ENCODE data around the gene PKNOX2. TPM values are rescaled to one million over a fixed set of nuclear protein-coding genes. Genes with fewer than 3 reads are reported as not detected.

PKNOX2 gene, protein sequence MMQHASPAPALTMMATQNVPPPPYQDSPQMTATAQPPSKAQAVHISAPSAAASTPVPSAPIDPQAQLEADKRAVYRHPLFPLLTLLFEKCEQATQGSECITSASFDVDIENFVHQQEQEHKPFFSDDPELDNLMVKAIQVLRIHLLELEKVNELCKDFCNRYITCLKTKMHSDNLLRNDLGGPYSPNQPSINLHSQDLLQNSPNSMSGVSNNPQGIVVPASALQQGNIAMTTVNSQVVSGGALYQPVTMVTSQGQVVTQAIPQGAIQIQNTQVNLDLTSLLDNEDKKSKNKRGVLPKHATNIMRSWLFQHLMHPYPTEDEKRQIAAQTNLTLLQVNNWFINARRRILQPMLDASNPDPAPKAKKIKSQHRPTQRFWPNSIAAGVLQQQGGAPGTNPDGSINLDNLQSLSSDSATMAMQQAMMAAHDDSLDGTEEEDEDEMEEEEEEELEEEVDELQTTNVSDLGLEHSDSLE
- 31.8 TPM for total RNA-seq (ENCODE audit: insufficient read depth, low replicate concordance)

DNA sequence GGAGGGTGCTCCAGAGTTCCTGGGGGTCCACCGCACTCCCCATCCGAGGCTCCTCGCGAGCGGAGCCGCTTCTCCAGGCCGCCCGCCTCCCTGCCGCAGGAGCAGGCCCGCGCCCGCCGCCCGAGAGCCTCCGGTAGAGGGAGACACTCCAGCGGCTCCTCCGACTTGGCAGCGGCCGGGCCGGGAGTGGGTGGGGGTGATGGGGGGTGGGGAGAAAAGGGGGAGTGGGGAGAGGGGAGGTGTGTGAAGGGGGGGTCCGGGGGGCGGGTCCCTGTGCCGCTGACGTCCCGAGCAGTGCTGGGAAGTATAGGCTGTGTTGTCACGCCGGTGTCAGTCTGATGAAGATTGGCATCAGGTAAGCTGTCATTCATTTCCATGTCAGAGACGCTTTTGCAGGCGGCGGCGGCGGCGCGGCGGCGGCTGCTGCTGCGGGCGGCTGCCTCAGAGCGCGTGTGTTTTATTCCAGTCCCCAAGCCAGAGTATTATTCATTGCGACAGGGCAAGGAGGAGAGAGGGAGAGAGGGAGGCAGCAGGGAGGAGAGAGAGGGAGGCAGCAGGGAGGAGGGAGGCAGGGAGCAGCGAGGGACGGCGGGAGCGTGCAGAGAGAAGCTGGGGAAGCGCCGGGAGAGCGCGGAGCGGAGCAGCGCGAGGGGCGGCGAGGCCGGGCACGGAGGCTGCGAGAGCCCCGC, at the start of gene PKNOX2:
Gene PKNOX2 (plus strand): TSS at position 330 of the 689 bp plus-strand sequence. CDS start 186,555 bp downstream, outside the sequence.
- peak; percentile 86 for DNase-seq (ENCODE audit: low spot score)

GRCh38 chr11:125117429-125117828, 47.1 kb upstream of the PKNOX2 start:
- no peak for DNase-seq (ENCODE audit: low spot score)

DNA sequence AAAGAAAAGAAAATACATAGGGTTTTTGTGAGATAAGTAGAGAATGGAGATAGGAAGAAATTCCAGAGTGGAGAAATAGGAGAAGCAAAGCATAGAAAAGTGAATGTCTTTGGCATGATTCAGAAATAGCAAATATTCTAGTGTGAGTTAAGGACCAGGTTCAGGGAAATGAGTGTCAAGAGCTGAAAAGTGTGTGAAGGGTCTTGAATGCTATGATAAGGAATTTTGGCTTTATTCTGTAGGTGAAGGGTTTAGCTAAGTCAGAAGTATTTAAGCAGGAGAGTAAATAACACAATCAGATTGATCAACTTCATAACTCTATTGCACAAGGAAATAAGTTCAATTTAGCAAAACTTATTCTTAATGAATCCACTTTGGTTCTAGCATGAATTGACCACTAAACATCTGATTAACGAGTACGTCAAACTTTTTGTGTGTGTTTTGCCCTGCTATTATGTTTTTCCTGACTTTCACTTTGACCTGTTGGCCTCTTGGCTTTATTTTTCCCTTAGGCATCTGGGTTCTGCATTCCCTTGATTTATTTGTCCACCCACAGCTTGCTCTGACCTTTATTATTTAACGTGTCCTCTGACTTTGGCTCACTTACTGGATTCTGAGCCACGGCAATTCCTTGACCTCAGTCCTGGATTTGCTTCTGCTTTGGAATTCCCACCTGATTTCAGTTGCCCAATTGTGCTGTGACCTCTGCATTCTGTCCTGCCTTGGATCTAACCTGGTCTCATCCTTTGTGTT, 41.2 kb upstream of the PKNOX2 start:
- DNase-seq (ENCODE audit: low spot score): no peak

- DNase-seq (ENCODE audit: low spot score): peak; percentile 66
Observed at GRCh38 chr11:125123947-125124617, 40.5 kb upstream of the PKNOX2 start.

DNA sequence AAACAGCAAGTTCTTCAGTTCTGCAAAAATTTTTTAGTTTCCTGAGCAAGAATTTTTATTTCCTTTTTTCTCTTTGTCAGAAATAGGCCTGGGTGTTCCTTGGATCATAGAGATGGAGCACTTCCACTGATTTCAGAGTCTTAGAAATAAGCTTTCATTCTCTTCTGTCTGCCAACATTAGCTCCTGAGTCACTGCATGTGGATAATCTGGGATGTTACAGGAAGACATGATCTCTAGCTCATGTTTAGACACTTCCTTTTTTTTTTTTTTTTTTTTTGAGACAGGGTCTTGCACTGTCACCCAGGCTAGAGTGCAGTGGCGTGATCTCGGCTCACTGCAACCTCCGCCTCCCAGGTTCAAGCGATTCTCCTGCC, 39.9 kb upstream of the PKNOX2 start:
- DNase-seq (ENCODE audit: low spot score): peak; percentile 87

DNA sequence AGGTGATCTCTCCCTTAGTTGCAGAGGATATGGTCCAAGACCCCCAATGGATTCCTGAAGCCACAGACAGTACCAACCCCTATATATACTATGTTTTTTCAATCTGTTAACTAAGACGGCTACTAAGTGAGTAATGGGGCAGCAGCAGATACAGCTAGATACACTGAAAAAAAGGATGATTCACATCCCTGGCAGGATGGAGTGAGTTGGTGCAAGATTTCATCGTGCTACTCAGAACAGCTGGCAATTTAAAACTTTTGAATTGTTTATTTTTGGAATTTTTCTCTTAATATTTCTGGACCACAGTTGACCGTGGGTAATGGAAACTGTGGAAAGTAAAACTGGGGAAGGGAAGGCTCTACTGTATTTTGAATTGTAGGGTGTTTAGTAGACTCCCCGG, 36.1 kb upstream of the PKNOX2 start:
- no peak for DNase-seq (ENCODE audit: low spot score)

DNA sequence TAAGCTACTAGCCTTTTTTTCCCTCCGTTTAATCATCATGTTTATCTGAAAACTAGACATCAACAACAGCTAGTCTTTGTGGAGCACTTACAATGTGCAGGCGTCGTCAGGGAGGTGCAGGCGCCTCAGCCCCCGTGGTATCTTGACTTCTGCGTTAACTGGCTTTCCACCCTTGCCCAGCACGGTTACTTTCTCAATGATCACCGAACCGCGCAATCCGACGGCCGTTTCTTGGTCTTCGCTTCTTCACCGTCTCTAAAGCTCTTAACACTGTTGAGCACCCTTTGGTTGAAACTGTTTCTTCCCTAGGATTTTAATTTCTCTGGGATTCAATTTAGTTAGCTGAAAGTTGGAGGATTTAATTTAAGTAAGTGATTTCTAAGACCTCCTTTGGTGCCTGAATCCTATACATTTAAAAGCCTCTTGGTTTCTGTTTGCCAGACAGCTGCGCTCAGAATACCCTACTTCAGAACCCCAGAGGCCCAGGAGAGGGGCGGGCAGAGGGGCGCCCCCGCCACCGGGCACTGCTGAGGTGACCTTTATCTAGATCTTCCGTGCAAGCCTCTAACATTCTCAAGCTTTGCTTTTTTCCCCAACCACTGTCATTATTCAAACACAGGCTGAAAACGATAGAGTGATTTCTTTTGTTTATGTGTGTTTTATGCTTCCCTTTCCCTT, 35.1 kb upstream of the PKNOX2 start:
- no peak for DNase-seq (ENCODE audit: low spot score)

DNA sequence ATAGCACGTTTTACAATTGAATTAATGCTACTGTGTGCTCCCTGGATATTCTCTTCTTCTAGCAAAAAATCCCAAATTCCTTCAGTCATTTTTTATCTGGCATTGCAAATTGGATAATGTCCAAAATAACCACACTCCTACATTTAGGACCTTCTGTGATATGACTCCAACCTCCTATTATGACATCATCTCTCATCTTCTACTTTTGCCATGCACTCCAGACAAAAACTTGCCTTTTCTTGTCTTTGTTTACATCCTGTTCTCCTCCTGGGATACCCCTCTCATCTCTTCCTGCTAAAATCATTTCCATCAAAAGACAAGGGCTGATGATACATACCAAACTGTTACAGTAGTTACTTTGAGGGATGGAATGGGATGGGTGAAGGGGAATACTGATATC, 32.5 kb upstream of the PKNOX2 start:
- DNase-seq (ENCODE audit: low spot score): no peak

DNA sequence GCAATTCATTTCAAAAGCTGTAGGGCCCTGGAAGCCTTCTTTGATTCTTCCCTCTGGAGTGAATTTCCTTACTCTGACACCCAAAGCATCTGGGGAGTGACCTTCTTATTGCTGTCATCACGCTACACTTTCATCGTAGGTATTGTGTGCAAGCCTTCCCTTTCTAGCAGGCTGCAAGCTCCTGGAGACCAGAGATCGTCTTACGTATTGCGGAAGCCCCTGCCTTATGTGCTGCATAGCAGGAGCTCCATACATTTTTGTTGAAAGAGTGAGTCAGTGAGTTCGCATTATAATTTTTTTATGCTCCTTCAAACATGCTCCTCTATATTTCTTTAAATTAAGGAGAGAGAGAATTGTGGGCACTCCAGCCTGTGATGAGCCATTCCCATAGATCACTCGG, 32.0 kb upstream of the PKNOX2 start:
- no peak for DNase-seq (ENCODE audit: low spot score)

DNA sequence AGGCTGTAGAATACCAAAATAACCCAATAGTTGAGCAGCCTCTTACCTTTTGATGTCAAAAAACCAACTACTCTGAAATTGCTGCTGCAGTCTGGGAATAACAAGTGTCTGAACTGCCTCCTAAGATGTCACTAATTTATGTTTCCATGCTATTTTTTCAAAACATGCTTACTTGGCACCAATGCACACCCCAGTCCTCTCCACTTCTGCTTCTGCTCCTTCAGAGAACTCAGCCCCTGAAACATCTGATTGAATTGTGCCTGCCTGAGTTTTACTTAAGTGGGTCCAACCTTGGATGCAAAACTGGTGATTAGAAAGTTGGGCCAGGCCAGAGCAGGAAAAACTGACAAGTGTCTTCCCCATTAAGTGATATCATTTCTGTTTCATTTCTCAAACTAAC, 28.6 kb upstream of the PKNOX2 start:
- no peak for DNase-seq (ENCODE audit: low spot score)

DNA sequence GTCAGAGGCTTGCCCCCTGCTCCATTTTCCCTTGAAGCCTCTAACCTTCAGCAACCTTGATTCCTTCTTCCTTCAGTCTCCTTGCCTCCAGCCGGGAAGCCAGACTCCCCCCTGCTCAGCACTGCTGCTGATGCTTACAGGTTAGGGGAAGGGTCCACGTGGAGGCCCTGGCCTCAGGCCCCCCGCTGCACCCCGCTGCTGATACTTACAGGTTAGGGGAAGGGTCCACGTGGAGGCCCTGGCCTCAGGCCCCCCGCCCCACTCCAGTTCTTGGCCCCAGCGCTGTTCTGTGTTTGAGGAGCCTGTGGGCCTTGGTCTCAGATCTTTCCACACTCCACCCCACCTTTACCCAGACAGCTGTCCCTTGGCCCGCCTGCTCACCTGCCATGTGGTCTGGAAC, 25.6 kb upstream of the PKNOX2 start:
- no peak for DNase-seq (ENCODE audit: low spot score)

- no peak for DNase-seq (ENCODE audit: low spot score)
Observed at GRCh38 chr11:125139778-125140177, 24.8 kb upstream of the PKNOX2 start.

DNA sequence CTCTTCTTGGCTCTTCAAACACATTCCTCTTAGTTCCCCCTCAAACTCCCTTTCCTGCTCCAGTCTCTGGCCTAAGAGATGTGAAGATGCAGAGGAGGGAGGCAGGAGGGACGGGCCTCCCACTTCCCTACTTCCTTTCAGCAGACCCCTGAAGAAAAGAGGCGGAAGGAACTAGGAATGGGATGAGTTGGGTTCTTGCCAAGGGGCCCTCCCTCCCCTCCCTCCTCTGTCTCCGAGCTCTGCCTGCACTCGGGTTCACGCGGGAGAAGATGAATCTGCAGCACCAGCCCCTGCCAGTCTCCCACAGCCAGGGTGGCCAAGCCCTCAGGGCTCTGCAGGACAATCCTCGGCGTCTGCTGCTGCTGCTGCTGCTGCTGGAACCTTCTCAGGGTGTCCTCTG, 24.3 kb upstream of the PKNOX2 start:
- peak; percentile 51 for DNase-seq (ENCODE audit: low spot score)

DNA sequence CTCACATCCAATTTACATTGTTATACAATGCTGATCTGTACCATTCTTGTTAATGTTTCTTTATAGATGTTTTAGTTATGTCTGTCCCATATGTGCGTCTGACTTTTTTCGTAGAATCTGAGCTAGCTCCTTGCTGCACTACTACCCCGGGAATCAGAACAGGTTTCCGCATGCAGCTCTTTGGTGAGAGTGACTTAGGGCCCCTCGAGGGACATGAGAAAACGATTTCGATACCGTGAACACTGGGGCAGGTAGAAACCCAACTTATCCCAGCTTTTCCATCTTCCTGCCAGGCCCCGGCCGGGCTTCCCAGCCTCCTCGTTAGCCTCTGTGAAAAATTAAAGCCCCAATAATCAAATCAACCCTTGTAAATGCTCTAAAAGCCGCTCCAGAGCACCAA, 23.4 kb upstream of the PKNOX2 start:
- DNase-seq (ENCODE audit: low spot score): no peak

DNA sequence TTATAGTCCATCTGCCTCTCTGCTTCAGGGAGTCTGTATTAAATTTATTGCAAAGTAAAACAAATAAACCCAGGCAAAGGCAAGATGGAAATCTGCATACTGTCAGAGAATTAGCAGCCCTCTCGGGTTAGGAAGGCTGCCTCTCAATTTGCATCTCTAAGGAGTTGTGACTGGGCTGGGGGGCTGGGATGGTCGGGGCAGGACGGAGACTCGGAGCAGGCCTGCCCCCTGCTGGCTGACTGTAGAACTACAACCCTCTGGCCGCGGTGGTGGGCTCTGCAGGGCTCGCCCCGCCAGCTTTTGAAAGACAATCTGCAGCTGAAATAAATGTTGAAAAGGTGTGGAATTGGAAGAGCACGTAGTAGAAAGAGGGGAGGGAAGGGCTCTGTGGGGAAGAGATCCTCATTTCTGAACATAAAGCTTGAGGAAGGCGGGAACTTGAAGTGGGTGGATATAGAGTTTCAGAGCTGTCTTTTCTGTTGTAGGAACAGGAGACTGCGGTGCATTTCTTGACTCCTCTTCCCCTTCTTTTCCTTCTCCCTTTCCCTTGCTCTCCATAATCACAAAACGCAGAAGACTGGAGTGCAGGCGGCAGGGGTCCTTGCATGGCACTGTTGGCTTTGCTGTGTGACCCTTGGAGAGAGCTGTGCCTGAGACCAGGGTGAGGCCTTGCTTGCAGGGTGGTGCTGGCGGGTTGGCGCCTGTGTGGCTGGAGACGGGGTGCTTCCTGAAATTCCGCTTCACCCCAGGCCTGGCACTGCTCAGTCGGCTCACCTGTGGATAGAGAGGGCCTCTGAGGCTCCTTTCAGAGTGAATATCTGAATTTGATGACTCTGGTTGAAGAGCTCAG, 22.6 kb upstream of the PKNOX2 start:
- DNase-seq (ENCODE audit: low spot score): peak; percentile 72

GRCh38 chr11:125146232-125146631, 18.3 kb upstream of the PKNOX2 start:
- no peak for DNase-seq (ENCODE audit: low spot score)

DNA sequence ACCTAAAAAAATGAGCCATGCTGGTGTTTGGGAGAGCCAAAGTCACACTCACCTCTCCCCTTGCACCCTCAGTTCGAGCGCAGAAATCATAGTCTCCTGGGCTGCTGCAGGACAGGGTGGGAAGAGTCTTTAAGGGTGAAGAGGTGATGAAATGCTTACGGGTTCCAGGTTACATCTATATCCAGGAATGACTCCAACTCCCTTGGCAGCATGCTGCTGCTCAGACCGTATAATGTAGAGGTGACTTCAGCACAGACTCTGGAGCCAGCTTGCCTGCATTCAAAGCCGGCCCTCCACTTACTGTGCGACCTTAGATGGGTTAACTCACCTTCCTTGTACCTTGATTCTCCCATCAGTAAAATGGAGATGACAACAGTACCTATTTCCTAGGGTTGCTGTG, 17.3 kb upstream of the PKNOX2 start:
- DNase-seq (ENCODE audit: low spot score): no peak

GRCh38 chr11:125148011-125148410, 16.5 kb upstream of the PKNOX2 start:
- no peak for DNase-seq (ENCODE audit: low spot score)

DNA sequence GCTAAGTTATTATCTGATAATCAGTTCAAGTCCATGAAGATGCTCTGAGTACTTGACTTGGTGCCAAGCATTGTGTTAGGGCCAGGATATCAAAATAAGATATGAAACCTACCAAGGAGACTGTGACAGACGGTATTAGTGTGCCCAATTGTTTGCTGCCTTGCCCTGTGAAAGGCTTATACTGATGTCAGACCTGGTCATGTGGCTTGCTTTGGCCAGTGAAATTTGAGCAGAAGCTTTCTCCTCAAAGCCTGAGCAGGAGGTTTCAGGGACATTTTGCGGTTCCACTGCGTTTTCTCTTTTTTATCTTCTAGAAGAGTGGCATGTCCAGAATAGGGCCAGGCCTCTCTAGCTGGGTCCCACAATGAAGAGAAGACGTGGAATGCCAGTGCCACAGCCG, 15.8 kb upstream of the PKNOX2 start:
- DNase-seq (ENCODE audit: low spot score): no peak

- no peak for DNase-seq (ENCODE audit: low spot score)
Observed at GRCh38 chr11:125153837-125154236, 10.7 kb upstream of the PKNOX2 start.
